ENCODE data around the gene SHISA3. TPM values are rescaled to one million over a fixed set of nuclear protein-coding genes. Genes with fewer than 3 reads are reported as not detected.

The SHISA3 gene
- total RNA-seq, 4 donors from 2014 or later: 6.9 to 55.5 (median 37.5) TPM

DNA sequence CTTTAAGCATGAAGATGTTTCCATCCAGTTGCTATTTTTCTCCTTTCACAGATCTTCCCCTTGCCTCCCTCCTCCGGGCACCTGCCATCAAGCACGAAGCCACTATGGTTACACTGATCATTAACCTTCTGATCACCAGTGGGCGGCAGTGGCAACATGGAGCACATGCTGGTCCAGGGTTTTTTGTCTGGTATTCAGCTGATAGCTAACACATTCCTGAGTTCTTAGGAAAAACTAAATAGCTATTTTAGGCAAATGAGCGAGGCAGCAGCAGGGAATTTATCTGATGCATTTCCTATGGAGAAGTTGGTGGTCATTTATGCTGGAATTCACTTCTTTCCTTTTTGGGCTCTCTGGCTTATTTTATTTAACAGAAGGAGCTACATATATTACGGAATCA is 22.9 kb downstream of the SHISA3 start:
- no peaks in the 10 kb centered on the region for H3K4me1 ChIP-seq
- H3K27ac ChIP-seq: no peak overlapping the region
- 81 to 82% methylated on average over 5 of the region's 5 CpGs for WGBS, 2 donors
- H3K27me3 ChIP-seq: no peaks in the 10 kb centered on the region
- no peak for DNase-seq (ENCODE audit: low spot score in 2 of 2)
- H3K9me3 ChIP-seq: no peaks in the 10 kb centered on the region
- no peak overlapping the region for H3K4me3 ChIP-seq
- H3K36me3 ChIP-seq: peaks cover 0 to 34% (median 5%) of the 10 kb centered on the region in 3 donors
- TF ChIP-seq, protein P1, sequence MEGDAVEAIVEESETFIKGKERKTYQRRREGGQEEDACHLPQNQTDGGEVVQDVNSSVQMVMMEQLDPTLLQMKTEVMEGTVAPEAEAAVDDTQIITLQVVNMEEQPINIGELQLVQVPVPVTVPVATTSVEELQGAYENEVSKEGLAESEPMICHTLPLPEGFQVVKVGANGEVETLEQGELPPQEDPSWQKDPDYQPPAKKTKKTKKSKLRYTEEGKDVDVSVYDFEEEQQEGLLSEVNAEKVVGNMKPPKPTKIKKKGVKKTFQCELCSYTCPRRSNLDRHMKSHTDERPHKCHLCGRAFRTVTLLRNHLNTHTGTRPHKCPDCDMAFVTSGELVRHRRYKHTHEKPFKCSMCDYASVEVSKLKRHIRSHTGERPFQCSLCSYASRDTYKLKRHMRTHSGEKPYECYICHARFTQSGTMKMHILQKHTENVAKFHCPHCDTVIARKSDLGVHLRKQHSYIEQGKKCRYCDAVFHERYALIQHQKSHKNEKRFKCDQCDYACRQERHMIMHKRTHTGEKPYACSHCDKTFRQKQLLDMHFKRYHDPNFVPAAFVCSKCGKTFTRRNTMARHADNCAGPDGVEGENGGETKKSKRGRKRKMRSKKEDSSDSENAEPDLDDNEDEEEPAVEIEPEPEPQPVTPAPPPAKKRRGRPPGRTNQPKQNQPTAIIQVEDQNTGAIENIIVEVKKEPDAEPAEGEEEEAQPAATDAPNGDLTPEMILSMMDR (IDR thresholded peaks at IDR 0.05): no peak
- TF ChIP-seq EP300 (IDR thresholded peaks at IDR 0.05): no peak
- no peak for TF ChIP-seq POLR2A (IDR thresholded peaks at IDR 0.05)

DNA sequence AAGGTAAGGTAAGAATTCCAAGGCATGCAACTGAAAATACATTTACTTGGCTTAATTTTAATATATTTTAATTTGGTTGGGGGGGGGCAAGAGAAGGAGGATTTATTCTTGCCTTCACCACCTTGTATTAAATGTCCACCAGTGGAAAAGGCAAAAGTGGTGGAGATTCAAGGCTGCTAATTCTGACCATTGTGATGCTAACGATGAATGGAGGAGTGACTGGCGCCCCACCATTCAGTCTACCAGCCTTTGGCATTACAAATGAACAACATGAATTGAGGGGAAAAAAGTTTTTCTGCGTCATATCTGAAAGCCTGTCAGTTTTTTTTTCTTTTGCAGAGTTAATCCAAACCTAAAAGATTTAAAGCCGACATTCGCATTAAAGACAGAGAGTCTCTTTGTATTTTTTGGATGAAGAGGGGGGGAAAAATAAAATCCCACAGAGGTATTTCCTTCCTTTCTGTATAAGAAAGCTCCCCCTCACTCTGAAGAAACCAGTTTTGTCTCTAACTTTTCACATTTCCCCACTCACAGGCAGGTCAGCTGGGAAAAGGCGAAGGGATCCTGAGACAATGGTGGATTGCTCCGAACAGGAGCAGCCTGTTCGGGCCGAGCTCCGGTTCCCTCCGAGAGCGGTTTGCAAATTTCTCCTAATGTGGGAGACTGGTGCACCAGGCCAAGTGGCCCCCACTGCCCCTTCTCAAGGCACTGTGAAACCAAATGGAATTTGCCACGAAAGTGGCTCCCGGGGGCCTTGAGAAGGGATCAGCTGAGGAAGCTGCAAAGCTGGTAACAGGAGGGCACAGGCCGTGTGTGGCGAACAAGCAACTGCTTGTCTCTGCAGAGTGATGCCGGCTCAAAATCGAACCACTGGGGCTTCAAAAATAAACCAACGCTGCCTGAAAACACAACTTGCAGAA is 28.1 kb downstream of the SHISA3 start:
- no peaks in the 10 kb centered on the region for H3K4me1 ChIP-seq
- peak overlapping the region in 1 of 4 donors; percentile 31 for H3K4me3 ChIP-seq
- 47 to 70% methylated on average over 19 of the region's 19 CpGs for WGBS, 2 donors
- H3K9me3 ChIP-seq: no peaks in the 10 kb centered on the region
- peaks cover 0 to 20% (median 5%) of the 10 kb centered on the region in 3 donors for H3K36me3 ChIP-seq
- peak overlapping the region in 2 of 4 donors; percentile 46 to 52 for H3K27ac ChIP-seq
- no peaks in the 10 kb centered on the region for H3K27me3 ChIP-seq
- TF ChIP-seq POLR2A (IDR thresholded peaks at IDR 0.05) (no peak), EP300 (IDR thresholded peaks at IDR 0.05) (no peak)
- TF ChIP-seq, protein P1 (IDR thresholded peaks at IDR 0.05): no peak
- DNase-seq (ENCODE audit: low spot score in 2 of 2): no peak

DNA sequence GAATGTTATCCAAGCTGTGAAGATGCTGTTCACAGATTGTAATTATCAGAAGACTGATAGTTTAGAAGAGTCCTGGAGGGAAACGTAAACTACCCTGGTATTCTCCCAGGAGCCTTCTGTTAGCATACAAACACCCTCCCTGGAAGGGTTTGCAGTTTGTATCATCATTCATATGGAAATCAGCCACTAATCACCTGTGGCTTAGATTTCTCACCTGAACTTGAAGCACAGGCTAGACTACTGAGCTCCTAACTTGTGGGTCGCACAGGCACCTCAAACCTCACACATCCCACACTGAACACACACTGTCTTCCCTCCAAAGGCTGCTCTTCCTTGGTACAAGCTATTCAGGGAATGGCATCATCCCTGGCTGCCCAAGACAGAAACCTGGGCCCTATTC is 30.7 kb downstream of the SHISA3 start:
- 87 to 93% methylated on average over 2 of the region's 2 CpGs for WGBS, 2 donors
- Histone ChIP-seq H3K4me3 (no peak overlapping the region), H3K27me3 (no peaks in the 10 kb centered on the region), H3K27ac (no peak overlapping the region), H3K9me3 (no peaks in the 10 kb centered on the region), H3K4me1 (no peaks in the 10 kb centered on the region), H3K36me3 (peaks cover 0 to 12% (median 5%) of the 10 kb centered on the region in 3 donors)
- DNase-seq (ENCODE audit: low spot score in 2 of 2): no peak
- no peak for TF ChIP-seq EP300 (IDR thresholded peaks at IDR 0.05)
- TF ChIP-seq POLR2A (IDR thresholded peaks at IDR 0.05): no peak
- TF ChIP-seq, protein P1 (IDR thresholded peaks at IDR 0.05): no peak

DNA sequence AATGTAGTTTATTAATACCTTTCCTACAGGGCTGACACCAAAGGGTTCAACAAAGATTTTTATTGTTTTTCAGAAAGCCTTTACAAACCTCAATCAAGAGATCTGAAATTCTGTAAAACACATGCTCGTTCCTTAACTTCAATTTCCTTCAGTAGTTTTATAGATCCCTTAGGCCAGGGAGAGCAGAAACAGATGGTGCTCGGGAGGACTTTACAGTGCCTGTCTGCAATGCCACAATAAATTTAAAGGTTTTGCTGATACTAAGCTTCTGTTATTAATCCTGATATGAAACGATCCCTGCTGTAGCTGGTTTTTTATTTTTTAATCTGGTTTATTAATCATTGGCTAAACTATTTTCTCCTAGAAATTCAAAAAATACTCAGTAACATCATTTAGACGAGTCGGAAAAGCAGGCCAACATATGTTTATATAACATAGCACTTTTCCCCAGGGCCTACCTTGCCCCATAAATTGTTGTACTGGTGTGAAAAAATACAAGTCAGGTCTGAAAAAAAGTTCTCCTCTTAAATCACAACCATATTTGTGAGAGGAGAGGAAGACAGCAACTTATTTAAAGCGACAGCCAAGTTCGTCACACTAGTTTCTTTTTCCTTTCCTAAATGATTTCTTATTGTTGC is 39.8 kb downstream of the SHISA3 start:
- WGBS, 2 donors: 80 to 85% methylated on average over 7 of the region's 7 CpGs
- no peak for DNase-seq (ENCODE audit: low spot score in 2 of 2)
- H3K9me3 ChIP-seq: no peaks in the 10 kb centered on the region
- H3K27ac ChIP-seq: no peak overlapping the region
- no peaks in the 10 kb centered on the region for H3K4me1 ChIP-seq
- H3K4me3 ChIP-seq: no peak overlapping the region
- H3K27me3 ChIP-seq: no peaks in the 10 kb centered on the region
- TF ChIP-seq EP300 (IDR thresholded peaks at IDR 0.05): no peak
- TF ChIP-seq POLR2A (IDR thresholded peaks at IDR 0.05): no peak
- TF ChIP-seq, protein P1 (IDR thresholded peaks at IDR 0.05): no peak
- peaks cover 0 to 44% (median 0%) of the 10 kb centered on the region in 3 donors for H3K36me3 ChIP-seq

DNA sequence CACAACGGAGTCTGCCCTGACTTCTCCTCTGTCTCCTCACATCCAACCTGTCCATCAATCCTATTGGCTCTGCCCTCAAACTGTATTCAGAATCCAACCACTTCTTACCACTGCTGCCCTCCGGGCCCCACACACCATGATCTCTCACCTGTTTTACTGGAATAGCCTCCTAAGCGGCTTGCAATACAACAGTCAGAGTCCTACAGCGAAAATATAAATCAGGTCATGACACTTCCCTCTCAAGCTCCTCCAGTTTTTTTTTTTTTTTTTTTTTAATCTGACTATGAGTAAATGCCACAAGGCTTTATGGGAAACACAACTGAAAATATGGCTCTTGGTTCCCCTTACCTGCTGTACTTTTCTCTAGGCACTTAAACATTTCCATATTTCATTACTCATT is 42.8 kb downstream of the SHISA3 start:
- TF ChIP-seq EP300 (IDR thresholded peaks at IDR 0.05) (no peak), POLR2A (IDR thresholded peaks at IDR 0.05) (no peak)
- TF ChIP-seq, protein P1 (IDR thresholded peaks at IDR 0.05): no peak
- Histone ChIP-seq H3K27ac (no peak overlapping the region), H3K4me3 (no peak overlapping the region), H3K9me3 (no peaks in the 10 kb centered on the region), H3K36me3 (peaks cover 0 to 43% (median 0%) of the 10 kb centered on the region in 3 donors), H3K27me3 (no peaks in the 10 kb centered on the region), H3K4me1 (no peaks in the 10 kb centered on the region)
- 94 to 95% methylated on average over 4 of the region's 4 CpGs for WGBS, 2 donors
- DNase-seq (ENCODE audit: low spot score in 2 of 2): no peak
